ENCODE data around the gene MMP11. TPM values are rescaled to one million over a fixed set of nuclear protein-coding genes. Genes with fewer than 3 reads are reported as not detected.

Gene MMP11
- total and polyA plus RNA-seq, 2 of the 4 experiments (the other 2 are of a cell fraction) = 2.2 to 6.0 TPM

DNA sequence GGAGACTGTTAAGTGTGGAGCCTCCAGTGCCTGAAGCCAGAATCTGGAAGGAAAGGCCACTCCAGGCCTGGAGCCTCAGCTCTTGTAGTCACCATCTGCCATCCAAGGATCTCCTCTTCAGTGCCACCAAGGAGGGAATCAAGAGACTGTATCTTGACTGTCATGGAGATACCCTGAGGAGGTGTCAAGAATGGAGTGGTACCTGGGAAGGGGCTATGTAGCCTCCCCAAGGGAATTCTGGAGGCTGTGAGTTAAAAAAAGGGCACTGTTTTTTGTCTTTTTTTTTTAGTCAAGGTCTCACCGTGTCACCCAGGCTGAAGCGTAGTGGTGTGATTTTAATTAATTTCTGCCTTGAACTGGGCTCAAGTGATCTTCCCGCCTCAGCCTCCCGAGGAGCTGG is 13.1 kb upstream of the MMP11 start:
- CTCF ChIA-PET = no interaction called here
- Histone ChIP-seq H2AK9ac (replicated peaks; ENCODE audit: low read depth, low read length, poor library complexity) (no peak overlapping the region), H2BK5ac (ENCODE audit: low read depth, low read length, poor library complexity, severe bottlenecking) (no peak overlapping the region), H3K9me1 (ENCODE audit: insufficient read depth, low read length) (0 out of 2 replicates have a peak, but pooled peaks cover 7% of the 10 kb centered on the region), H3K23ac (ENCODE audit: low read depth, low read length) (no peak overlapping the region), H3K4me2 (ENCODE audit: low read depth, low read length) (no peak overlapping the region), H2AFZ (replicated peaks; ENCODE audit: low read length, poor library complexity) (no peak overlapping the region), H4K5ac (ENCODE audit: low read depth, low read length) (no peak overlapping the region), H3K4ac (ENCODE audit: low read depth, low read length) (no peak overlapping the region), H4K8ac (ENCODE audit: low read depth in 2 of 2, low read length in 2 of 2) (no peak overlapping the region), H3K27ac (ENCODE audit: insufficient read depth, low read length) (no peak overlapping the region), H2BK120ac (ENCODE audit: low read depth, low read length) (no peak overlapping the region), H2BK15ac (ENCODE audit: low read depth, low read length) (no peak overlapping the region), H3K4me3 (ENCODE audit: insufficient read depth, low read depth, low read length) (no peak overlapping the region), H3K27me3 (ENCODE audit: control insufficient read depth, insufficient read depth, low read length) (0 out of 2 replicates have a peak, but pooled peaks cover 1% of the 10 kb centered on the region), H3K36me3 (ENCODE audit: control insufficient read depth, insufficient read depth, low read length) (no peaks in the 10 kb centered on the region), H4K20me1 (ENCODE audit: insufficient read depth, low read length) (no peaks in the 10 kb centered on the region), H2BK20ac (ENCODE audit: low read depth, low read length) (no peak overlapping the region), H3K14ac (replicated peaks; ENCODE audit: low read depth, low read length) (no peak overlapping the region), H3K9me3 (ENCODE audit: control insufficient read depth, insufficient read depth, low read length) (no peaks in the 10 kb centered on the region), H2AK5ac (ENCODE audit: low read depth, low read length) (no peak overlapping the region), H3K9ac (ENCODE audit: low read depth, low read length) (no peak overlapping the region), H3K79me1 (ENCODE audit: low read depth in 1 of 2, low read length in 2 of 2) (no peaks in the 10 kb centered on the region), H4K91ac (ENCODE audit: insufficient read depth, low read depth, low read length) (no peak overlapping the region), H3K4me1 (ENCODE audit: control insufficient read depth, insufficient read depth, low read length) (peaks cover 8% of the 10 kb centered on the region), H3K18ac (ENCODE audit: low read depth, low read length) (no peak overlapping the region), H3K56ac (ENCODE audit: extremely low read depth, insufficient read depth, low read length) (no peak overlapping the region)
- POLR2A ChIA-PET (ENCODE audit: unreplicated experiment) = no interaction called here
- 80% methylated on average over 1 of the region's 4 CpGs; no CpG with 5 or more reads in 1 of the 2 experiments for WGBS, 2 experiments (ENCODE audit: extremely low coverage in 2 of 2, insufficient read length in 1 of 2)
- ATAC-seq (ENCODE audit: low read depth) (no peak), DNase-seq (no peak)
- dilution Hi-C loops (cut with HindIII; ENCODE audit: low sequenced_read_pairs, unreplicated experiment) (no loop called here), in situ Hi-C loops (cut with MboI; ENCODE audit: low sequenced_read_pairs) (no loop called here), intact Hi-C loops (cut with micrococcal nuclease) (no loop called here)
- no TSS peak for BruUV-seq (replicated peaks)
- TF ChIP-seq POLR2A (IDR thresholded peaks at IDR 0.05; ENCODE audit: low read depth, low read length) (no peak), FOS (IDR thresholded peaks at IDR 0.05; ENCODE audit: low read depth, low read length) (no peak), MAZ (IDR thresholded peaks at IDR 0.05; ENCODE audit: borderline replicate concordance, low read depth, low read length) (no peak), RFX5 (IDR thresholded peaks at IDR 0.05; ENCODE audit: low read depth, low read length) (no peak)
- TF ChIP-seq, protein P1, sequence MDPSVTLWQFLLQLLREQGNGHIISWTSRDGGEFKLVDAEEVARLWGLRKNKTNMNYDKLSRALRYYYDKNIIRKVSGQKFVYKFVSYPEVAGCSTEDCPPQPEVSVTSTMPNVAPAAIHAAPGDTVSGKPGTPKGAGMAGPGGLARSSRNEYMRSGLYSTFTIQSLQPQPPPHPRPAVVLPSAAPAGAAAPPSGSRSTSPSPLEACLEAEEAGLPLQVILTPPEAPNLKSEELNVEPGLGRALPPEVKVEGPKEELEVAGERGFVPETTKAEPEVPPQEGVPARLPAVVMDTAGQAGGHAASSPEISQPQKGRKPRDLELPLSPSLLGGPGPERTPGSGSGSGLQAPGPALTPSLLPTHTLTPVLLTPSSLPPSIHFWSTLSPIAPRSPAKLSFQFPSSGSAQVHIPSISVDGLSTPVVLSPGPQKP (IDR thresholded peaks at IDR 0.05; ENCODE audit: borderline replicate concordance, low read depth, low read length) = no peak

Data from IMR-90 (cell line).